Astrocyte (in vitro differentiated cells and primary cell): Measurements from ENCODE around the gene PEAK3. TPM values are rescaled to one million over a fixed set of nuclear protein-coding genes. Genes with fewer than 3 reads are reported as not detected.

Source experiments
- DNase-seq: peaks from one replicate; pipeline ENCODE4 v3.0.0-alpha.2; 2010; ENCODE audit warnings: low read depth
- FAIRE-seq: peaks from 2 replicates; lab custom pipeline; 2011; peaks lifted over from hg19 to GRCh38; lab: Jason Lieb, UNC
- H2AFZ ChIP-seq: 2 replicates; pipeline ENCODE4 v1.6.0; 2012; ENCODE audit warnings: low read depth, low read length, inconsistent platforms
- H3K27ac ChIP-seq: 2 replicates; pipeline ENCODE4 v1.5.1; 2011; ENCODE audit warnings: low read depth, low read length, inconsistent platforms
- H3K27me3 ChIP-seq: 2 replicates; pipeline ENCODE4 v1.6.0; 2011; ENCODE audit warnings: low read length, inconsistent platforms; ENCODE audit not compliant: insufficient read depth
- H3K36me3 ChIP-seq: 2 replicates; pipeline ENCODE4 v1.5.1; 2011; ENCODE audit warnings: low read length, inconsistent platforms; ENCODE audit not compliant: insufficient read depth
- H3K4me1 ChIP-seq: 2 replicates; pipeline ENCODE4 v1.5.1; 2011; ENCODE audit warnings: low read length, inconsistent platforms; ENCODE audit not compliant: insufficient read depth
- H3K4me2 ChIP-seq: 2 replicates; pipeline ENCODE4 v1.6.0; 2012; ENCODE audit warnings: low read length, inconsistent platforms
- H3K4me3 ChIP-seq: 2 replicates; pipeline ENCODE4 v1.5.1; 2011; ENCODE audit warnings: low read depth, mild to moderate bottlenecking, low read length, inconsistent platforms; ENCODE audit not compliant: insufficient read depth
- H3K79me2 ChIP-seq: 2 replicates; pipeline ENCODE4 v1.6.0; 2012; ENCODE audit warnings: mild to moderate bottlenecking, low read length, inconsistent platforms; ENCODE audit not compliant: insufficient read depth
- H3K9ac ChIP-seq: 2 replicates; pipeline ENCODE4 v1.6.0; 2012; ENCODE audit warnings: mild to moderate bottlenecking, low read length, inconsistent platforms
- H3K9me3 ChIP-seq: 2 replicates; pipeline ENCODE4 v1.5.1; 2012; ENCODE audit warnings: low read depth, mild to moderate bottlenecking, low read length, inconsistent platforms; ENCODE audit not compliant: insufficient read depth
- H4K20me1 ChIP-seq: 2 replicates; pipeline ENCODE4 v1.6.0; 2012; ENCODE audit warnings: low read length, inconsistent platforms; ENCODE audit not compliant: insufficient read depth
- H3K27ac Mint-ChIP-seq: one replicate; pipeline ENCODE4 v1.8.0; 2021; ENCODE audit warnings: mild to moderate bottlenecking, mixed read lengths; ENCODE audit not compliant: unreplicated experiment
- H3K27me3 Mint-ChIP-seq: one replicate; pipeline ENCODE4 v1.8.0; 2021; ENCODE audit warnings: low read depth, mixed read lengths; ENCODE audit not compliant: unreplicated experiment
- H3K36me3 Mint-ChIP-seq: one replicate; pipeline ENCODE4 v1.8.0; 2021; ENCODE audit warnings: low read depth, mixed read lengths; ENCODE audit not compliant: unreplicated experiment
- H3K4me1 Mint-ChIP-seq: one replicate; pipeline ENCODE4 v1.8.0; 2021; ENCODE audit warnings: low read depth, mixed read lengths; ENCODE audit not compliant: unreplicated experiment
- H3K4me3 Mint-ChIP-seq: one replicate; pipeline ENCODE4 v1.8.0; 2021; ENCODE audit warnings: mild to moderate bottlenecking, moderate library complexity, mixed read lengths; ENCODE audit not compliant: unreplicated experiment
- H3K9me3 Mint-ChIP-seq: one replicate; pipeline ENCODE4 v1.8.0; 2021; ENCODE audit warnings: mild to moderate bottlenecking, mixed read lengths; ENCODE audit not compliant: unreplicated experiment
- EZH2 ChIP-seq: IDR thresholded peaks from 2 replicates; pipeline ENCODE4 v1.6.1; 2012; ENCODE audit warnings: mild to moderate bottlenecking, low read length, inconsistent platforms; ENCODE audit not compliant: insufficient read depth
- total RNA-seq: library from RNA; stranded (reverse); gene quantifications from 2 replicates; pipeline ENCODE4 v1.2.1, GENCODE V29; 2021
- TF ChIP-seq, protein P1 (sequence below): IDR thresholded peaks from 2 replicates; pipeline ENCODE4 v1.5.1; 2011; ENCODE audit warnings: low read depth, mild to moderate bottlenecking, inconsistent platforms, low read length, moderate library complexity; ENCODE audit not compliant: insufficient read depth

Gene PEAK3
- total RNA-seq, 1 donor from 2014 or later = 0.18 TPM

DNA sequence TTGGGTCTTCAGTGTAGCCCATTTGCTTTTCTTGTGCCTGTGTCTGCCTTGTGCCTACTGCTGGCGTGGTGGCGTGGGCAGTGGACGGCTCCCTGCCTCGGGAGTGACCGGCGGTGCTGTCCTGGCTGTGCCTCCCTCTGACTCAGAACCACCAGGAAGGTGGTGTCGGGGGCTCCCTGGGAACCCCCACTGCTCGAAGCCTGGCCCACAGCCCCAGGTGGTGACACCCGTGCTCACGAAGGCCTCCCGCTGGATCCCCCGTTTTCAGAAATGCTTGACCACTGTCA is 37.9 kb downstream of the PEAK3 start:
- Histone ChIP-seq H3K4me2 (no peak overlapping the region), H2AFZ (no peak overlapping the region), H3K9me3 (no peaks in the 10 kb centered on the region), H3K27ac (no peak overlapping the region), H3K4me1 (peaks cover 32% of the 10 kb centered on the region), H3K9ac (no peak overlapping the region), H3K27me3 (no peaks in the 10 kb centered on the region), H3K79me2 (peaks cover 66% of the 10 kb centered on the region), H3K4me3 (no peak overlapping the region), H4K20me1 (peaks cover 96% of the 10 kb centered on the region), H3K36me3 (peaks cover 14% of the 10 kb centered on the region)
- no peaks in the 10 kb centered on the region for H3K9me3 Mint-ChIP-seq
- FAIRE-seq (no peak), DNase-seq (no peak)
- TF ChIP-seq, protein P1, sequence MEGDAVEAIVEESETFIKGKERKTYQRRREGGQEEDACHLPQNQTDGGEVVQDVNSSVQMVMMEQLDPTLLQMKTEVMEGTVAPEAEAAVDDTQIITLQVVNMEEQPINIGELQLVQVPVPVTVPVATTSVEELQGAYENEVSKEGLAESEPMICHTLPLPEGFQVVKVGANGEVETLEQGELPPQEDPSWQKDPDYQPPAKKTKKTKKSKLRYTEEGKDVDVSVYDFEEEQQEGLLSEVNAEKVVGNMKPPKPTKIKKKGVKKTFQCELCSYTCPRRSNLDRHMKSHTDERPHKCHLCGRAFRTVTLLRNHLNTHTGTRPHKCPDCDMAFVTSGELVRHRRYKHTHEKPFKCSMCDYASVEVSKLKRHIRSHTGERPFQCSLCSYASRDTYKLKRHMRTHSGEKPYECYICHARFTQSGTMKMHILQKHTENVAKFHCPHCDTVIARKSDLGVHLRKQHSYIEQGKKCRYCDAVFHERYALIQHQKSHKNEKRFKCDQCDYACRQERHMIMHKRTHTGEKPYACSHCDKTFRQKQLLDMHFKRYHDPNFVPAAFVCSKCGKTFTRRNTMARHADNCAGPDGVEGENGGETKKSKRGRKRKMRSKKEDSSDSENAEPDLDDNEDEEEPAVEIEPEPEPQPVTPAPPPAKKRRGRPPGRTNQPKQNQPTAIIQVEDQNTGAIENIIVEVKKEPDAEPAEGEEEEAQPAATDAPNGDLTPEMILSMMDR = no peak
- no peak for TF ChIP-seq EZH2
- peaks cover 6% of the 10 kb centered on the region for H3K36me3 Mint-ChIP-seq
- H3K27ac Mint-ChIP-seq = peak overlapping the region; percentile 26
- peaks cover 22% of the 10 kb centered on the region for H3K4me1 Mint-ChIP-seq
- no peaks in the 10 kb centered on the region for H3K27me3 Mint-ChIP-seq
- H3K4me3 Mint-ChIP-seq = no peak overlapping the region

GRCh38 chr19:2243274-2244124 is 38.5 kb downstream of the PEAK3 start:
- Histone ChIP-seq H3K36me3 (peaks cover 16% of the 10 kb centered on the region), H3K79me2 (peaks cover 72% of the 10 kb centered on the region)
- no peaks in the 10 kb centered on the region for H3K27me3 Mint-ChIP-seq

More at GRCh38 chr19:2243274-2244124, 38.5 kb downstream of the PEAK3 start:
- H4K20me1 ChIP-seq = peaks cover 96% of the 10 kb centered on the region
- no peak for DNase-seq
- H3K9me3 ChIP-seq = no peaks in the 10 kb centered on the region
- H3K27ac ChIP-seq = no peak overlapping the region
- no peaks in the 10 kb centered on the region for H3K27me3 ChIP-seq
- no peak overlapping the region for H3K4me3 Mint-ChIP-seq
- no peak overlapping the region for H3K9ac ChIP-seq
- H3K9me3 Mint-ChIP-seq = no peaks in the 10 kb centered on the region
- no peak overlapping the region for H3K4me2 ChIP-seq
- H2AFZ ChIP-seq = no peak overlapping the region
- H3K27ac Mint-ChIP-seq = peak overlapping the region; percentile 26
- H3K4me1 ChIP-seq = peaks cover 38% of the 10 kb centered on the region
- peaks cover 27% of the 10 kb centered on the region for H3K4me1 Mint-ChIP-seq
- no peak overlapping the region for H3K4me3 ChIP-seq
- H3K36me3 Mint-ChIP-seq = peaks cover 6% of the 10 kb centered on the region
- TF ChIP-seq, protein P1 = no peak
- no peak for TF ChIP-seq EZH2
- FAIRE-seq = no peak
